HUES48 (cell line): ENCODE results near the gene DNAJB8.

Experiments used
- H3K27ac ChIP-seq: one replicate; pipeline ENCODE4 v1.7.0; 2013; ENCODE audit warnings: low read depth, low read length, inconsistent platforms
- H3K27me3 ChIP-seq: 2 replicates; pipeline ENCODE4 v1.6.1; 2013; ENCODE audit warnings: mild to moderate bottlenecking, low read length; ENCODE audit not compliant: control insufficient read depth, insufficient read depth
- H3K36me3 ChIP-seq: 2 replicates; pipeline ENCODE4 v1.6.1; 2013; ENCODE audit warnings: low read length; ENCODE audit not compliant: control insufficient read depth, insufficient read depth
- H3K4me1 ChIP-seq: 2 replicates; pipeline ENCODE4 v1.6.1; 2013; ENCODE audit warnings: mild to moderate bottlenecking, low read length; ENCODE audit not compliant: control insufficient read depth, insufficient read depth
- H3K4me3 ChIP-seq: 2 replicates; pipeline ENCODE4 v1.5.1; 2013; ENCODE audit warnings: mild to moderate bottlenecking, low read depth, low read length
- H3K9ac ChIP-seq: 2 replicates; pipeline ENCODE4 v1.6.1; 2013; ENCODE audit warnings: mild to moderate bottlenecking, low read depth, low read length, moderate library complexity
- H3K9me3 ChIP-seq: 2 replicates; pipeline ENCODE4 v1.6.1; 2013; ENCODE audit warnings: low read length; ENCODE audit not compliant: control insufficient read depth, insufficient read depth

The DNAJB8 gene

GRCh38 chr3:128422762-128423524, 43.7 kb downstream of the DNAJB8 start:
- peaks cover 30% of the 10 kb centered on the region for H3K27me3 ChIP-seq
- H3K36me3 ChIP-seq = no peaks in the 10 kb centered on the region
- H3K27ac ChIP-seq = no peak overlapping the region
- peaks cover 13% of the 10 kb centered on the region for H3K4me1 ChIP-seq
- H3K9ac ChIP-seq = no peak overlapping the region
- H3K9me3 ChIP-seq = no peaks in the 10 kb centered on the region
- H3K4me3 ChIP-seq = no peak overlapping the region

DNA sequence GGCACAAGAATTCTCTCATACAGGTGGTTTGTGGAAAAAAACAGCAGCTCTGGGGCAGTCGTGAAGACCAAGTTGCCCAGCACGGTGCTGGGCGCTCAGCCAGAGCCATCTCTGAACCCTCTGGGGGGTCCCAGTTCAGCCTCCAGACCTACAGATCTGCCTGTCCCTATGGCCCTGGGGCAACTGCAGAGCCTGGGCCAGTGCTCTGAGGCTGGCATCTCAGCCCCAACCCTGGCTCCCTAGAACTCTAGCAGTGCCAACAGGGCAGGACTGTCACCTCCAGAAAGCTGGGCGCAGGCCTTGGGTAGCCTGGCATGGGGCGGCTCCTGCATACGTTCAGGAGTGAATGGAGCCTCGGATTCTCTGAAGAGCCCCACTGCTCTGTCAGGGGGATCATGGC, 44.7 kb downstream of the DNAJB8 start:
- H3K27me3 ChIP-seq = peaks cover 21% of the 10 kb centered on the region
- no peaks in the 10 kb centered on the region for H3K36me3 ChIP-seq
- no peak overlapping the region for H3K4me3 ChIP-seq
- H3K9me3 ChIP-seq = no peaks in the 10 kb centered on the region
- H3K4me1 ChIP-seq = peaks cover 3% of the 10 kb centered on the region; the same call in 1 of the 2 replicates
- no peak overlapping the region for H3K9ac ChIP-seq
- H3K27ac ChIP-seq = no peak overlapping the region

DNA sequence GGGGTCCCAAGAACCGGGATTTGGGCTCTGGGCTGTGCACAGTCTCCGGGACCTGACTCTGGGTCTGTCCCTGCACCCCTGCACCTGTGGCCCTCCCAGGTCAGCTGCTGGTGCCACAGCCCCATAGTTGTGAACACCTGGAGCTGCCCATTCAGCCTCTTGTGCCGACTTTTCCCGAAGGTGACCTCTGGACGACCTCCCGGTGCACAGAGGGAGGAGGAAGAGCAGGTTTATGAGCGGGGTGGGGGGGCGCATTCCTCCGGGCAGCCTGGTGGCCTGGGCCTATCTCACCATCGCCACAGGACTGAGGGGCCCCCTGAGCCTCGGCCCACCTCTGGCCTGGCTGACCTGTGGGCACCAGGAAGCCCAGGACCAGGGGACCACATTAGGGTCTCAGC, 45.3 kb downstream of the DNAJB8 start:
- Histone ChIP-seq H3K9ac (no peak overlapping the region), H3K9me3 (no peaks in the 10 kb centered on the region), H3K36me3 (no peaks in the 10 kb centered on the region), H3K4me1 (no peaks in the 10 kb centered on the region; the same call in 1 of the 2 replicates), H3K27ac (no peak overlapping the region), H3K4me3 (no peak overlapping the region), H3K27me3 (peaks cover 15% of the 10 kb centered on the region)

DNA sequence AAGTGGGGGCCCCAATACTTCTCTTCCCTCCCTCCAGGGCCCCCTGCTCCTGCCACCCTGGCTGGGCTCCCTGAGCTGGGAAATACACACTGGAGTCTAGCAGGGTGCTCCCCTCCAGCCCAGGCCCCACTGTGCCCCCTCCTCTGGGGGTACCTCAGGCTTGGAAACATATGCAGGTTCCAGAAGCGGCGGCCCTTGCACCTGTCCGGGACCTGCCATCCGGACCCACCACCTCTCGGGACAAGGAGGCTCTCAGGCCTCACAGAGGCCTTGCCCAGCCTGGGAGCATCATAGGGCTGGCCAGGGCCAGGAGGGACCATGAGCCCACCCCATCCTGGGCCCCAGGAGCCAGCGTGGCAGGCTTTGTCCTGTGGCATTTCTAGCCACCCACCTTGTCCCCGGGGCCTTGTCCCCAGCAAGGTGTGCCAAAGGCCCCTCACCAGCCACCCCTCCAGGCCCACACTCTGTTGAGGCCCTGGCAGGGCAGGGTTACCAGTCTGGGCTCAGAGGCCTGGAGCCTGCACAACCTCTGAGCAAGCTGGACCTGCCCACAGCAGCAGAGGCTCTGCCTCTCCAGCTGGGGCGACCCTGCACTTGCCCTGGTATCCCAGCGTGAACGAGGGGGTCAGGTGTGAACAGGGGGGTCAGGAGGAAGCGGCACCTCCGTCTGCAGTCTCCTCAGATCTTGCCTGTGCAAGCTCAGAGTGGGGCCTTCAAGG, 45.8 kb downstream of the DNAJB8 start:
- Histone ChIP-seq H3K4me3 (no peak overlapping the region), H3K36me3 (no peaks in the 10 kb centered on the region), H3K9ac (no peak overlapping the region), H3K9me3 (no peaks in the 10 kb centered on the region), H3K27me3 (peaks cover 11% of the 10 kb centered on the region), H3K4me1 (no peaks in the 10 kb centered on the region), H3K27ac (no peak overlapping the region)

DNA sequence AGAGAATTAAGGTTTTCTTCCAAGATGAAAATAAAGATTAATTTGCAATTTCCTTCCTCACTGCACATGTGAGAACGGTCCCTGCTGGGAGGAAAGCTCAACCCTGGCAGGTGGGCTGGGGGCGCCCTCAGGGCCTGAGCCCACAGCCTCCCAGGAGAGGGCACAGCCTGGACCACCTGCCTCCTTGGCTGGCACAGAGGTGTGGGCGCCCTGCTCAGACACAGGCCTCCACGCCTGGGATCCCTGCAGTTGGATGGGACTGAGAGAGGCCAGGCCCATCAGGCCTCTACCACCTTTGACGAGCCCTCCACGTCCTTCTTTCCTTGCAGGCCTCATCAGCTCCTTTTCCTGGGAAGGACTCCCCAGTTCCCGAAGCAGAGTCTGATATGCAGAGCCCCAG, 46.4 kb downstream of the DNAJB8 start:
- Histone ChIP-seq H3K4me1 (no peaks in the 10 kb centered on the region), H3K36me3 (no peaks in the 10 kb centered on the region), H3K27me3 (peaks cover 5% of the 10 kb centered on the region; the same call in 1 of the 2 replicates), H3K9me3 (no peaks in the 10 kb centered on the region), H3K4me3 (no peak overlapping the region), H3K27ac (no peak overlapping the region), H3K9ac (no peak overlapping the region)

DNA sequence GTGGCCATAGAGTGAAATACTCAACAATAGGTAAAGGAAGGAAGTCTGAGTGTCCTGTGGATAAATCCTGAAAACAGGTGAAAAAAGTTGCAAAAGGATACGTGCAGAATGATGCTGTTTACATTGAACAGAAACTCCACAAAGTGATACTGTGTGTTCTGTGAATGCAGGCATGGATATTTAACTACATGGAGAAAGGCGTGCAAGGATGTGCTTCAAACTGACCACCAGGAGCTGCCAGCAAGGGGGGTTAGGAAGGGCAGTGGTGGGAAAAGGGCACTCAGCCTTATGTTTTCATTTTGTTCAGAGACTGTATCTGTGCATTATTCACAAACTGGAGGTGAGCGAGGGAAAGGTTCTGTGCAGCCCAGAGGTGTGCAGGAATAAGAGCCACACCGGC, 47.4 kb downstream of the DNAJB8 start:
- H3K27me3 ChIP-seq = no peaks in the 10 kb centered on the region
- H3K4me3 ChIP-seq = no peak overlapping the region
- no peaks in the 10 kb centered on the region for H3K9me3 ChIP-seq
- no peaks in the 10 kb centered on the region for H3K36me3 ChIP-seq
- H3K4me1 ChIP-seq = no peaks in the 10 kb centered on the region
- no peak overlapping the region for H3K9ac ChIP-seq
- H3K27ac ChIP-seq = no peak overlapping the region

DNA sequence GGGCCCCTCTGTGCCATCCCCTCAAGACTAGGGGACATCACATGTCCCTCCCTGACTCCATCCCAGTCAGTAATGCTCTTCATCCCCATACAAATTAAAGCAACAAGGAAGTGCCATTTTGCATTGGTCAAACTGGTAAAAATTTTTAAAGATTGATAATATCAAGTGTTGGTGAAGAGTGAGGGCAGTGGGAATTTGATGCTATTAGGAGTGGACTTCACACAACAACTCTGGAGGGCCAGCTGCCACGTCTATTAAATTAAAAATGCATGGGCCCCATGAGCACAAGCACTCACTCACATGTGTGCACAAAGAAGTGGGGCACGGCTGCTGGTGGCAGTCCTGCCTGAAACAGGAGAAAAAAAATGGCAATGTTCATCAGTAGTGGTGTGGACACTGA, 47.8 kb downstream of the DNAJB8 start:
- Histone ChIP-seq H3K27me3 (no peaks in the 10 kb centered on the region), H3K36me3 (no peaks in the 10 kb centered on the region), H3K4me3 (no peak overlapping the region), H3K9me3 (no peaks in the 10 kb centered on the region), H3K9ac (no peak overlapping the region), H3K4me1 (no peaks in the 10 kb centered on the region), H3K27ac (no peak overlapping the region)

DNA sequence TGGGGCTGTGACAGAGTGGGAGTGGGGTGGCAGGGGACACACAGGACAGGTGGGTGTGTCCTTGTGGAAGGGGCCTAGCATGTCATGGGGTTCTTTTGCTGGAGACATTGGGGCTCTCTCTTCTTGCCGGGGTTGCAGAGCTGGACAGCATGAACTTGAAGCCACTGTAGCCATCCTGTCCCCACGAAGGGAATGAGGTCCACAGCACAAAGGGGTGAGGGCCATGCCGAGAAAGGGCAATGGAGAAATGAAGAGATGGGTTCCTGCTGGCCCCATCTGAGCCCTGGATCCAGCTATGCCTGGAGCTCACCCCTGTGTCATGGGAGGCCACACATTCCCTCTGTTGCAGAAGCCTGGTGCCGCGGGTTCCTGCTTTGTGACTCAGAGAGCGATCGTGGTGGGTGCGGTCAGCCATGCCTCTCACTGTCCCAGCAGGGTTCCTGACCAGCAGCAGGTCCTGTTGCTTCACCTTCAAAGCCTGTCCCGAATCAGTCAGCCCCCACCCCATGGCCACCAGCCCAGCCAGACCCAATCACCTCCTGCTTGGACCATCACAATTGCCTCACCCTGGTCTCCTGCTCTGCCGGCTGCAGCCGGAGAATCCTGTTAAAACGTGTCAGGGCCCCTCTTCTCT, 50.0 kb downstream of the DNAJB8 start:
- Histone ChIP-seq H3K9ac (no peak overlapping the region), H3K27ac (no peak overlapping the region), H3K4me1 (peaks cover 12% of the 10 kb centered on the region), H3K9me3 (no peaks in the 10 kb centered on the region), H3K36me3 (no peaks in the 10 kb centered on the region), H3K4me3 (no peak overlapping the region), H3K27me3 (no peaks in the 10 kb centered on the region)

GRCh38 chr3:128415773-128416577, 50.7 kb downstream of the DNAJB8 start:
- no peaks in the 10 kb centered on the region for H3K36me3 ChIP-seq
- no peak overlapping the region for H3K27ac ChIP-seq
- no peak overlapping the region for H3K9ac ChIP-seq
- no peak overlapping the region for H3K4me3 ChIP-seq
- H3K9me3 ChIP-seq = no peaks in the 10 kb centered on the region
- H3K4me1 ChIP-seq = peaks cover 12% of the 10 kb centered on the region
- no peaks in the 10 kb centered on the region for H3K27me3 ChIP-seq

GRCh38 chr3:128415200-128415772, 51.4 kb downstream of the DNAJB8 start:
- Histone ChIP-seq H3K27me3 (no peaks in the 10 kb centered on the region), H3K4me1 (peaks cover 12% of the 10 kb centered on the region), H3K4me3 (no peak overlapping the region), H3K9ac (no peak overlapping the region), H3K9me3 (no peaks in the 10 kb centered on the region), H3K27ac (no peak overlapping the region), H3K36me3 (no peaks in the 10 kb centered on the region)
